GM23338 (cell line): Measurements from ENCODE around the gene CDYL2. TPM values are rescaled to one million over a fixed set of nuclear protein-coding genes. Genes with fewer than 3 reads are reported as not detected.

Experiments
- ATAC-seq: fragments of 200-7000 bp; cut with Tn5 transposase; 3 replicates; pipeline ENCODE4 v1.9.1; 2020
- DNase-seq: peaks from one replicate; pipeline ENCODE4 v3.0.0-alpha.2; 2015; ENCODE audit warnings: low spot score
- H2AFZ ChIP-seq: fragments of 200-600 bp; sonication (generic); 2 replicates; pipeline ENCODE4 v1.8.0; 2016; ENCODE audit warnings: antibody characterized with exemption, mild to moderate bottlenecking, moderate library complexity
- H3F3A ChIP-seq: fragments of 200-600 bp; sonication (generic); replicated peaks from 2 replicates; pipeline ENCODE4 v1.8.0; 2017; ENCODE audit warnings: antibody characterized with exemption, mixed run types, low read depth
- H3K27ac ChIP-seq: fragments of 200-600 bp; sonication (generic); 2 replicates; pipeline ENCODE4 v1.6.1; 2016; ENCODE audit warnings: low read depth
- H3K27me3 ChIP-seq: fragments of 200-600 bp; sonication (generic); 2 replicates; pipeline ENCODE4 v1.8.0; 2016; ENCODE audit warnings: mild to moderate bottlenecking, mixed run types, moderate library complexity; ENCODE audit not compliant: insufficient read depth
- H3K36me3 ChIP-seq: fragments of 200-600 bp; sonication (generic); 2 replicates; pipeline ENCODE4 v1.8.0; 2016; ENCODE audit warnings: mild to moderate bottlenecking; ENCODE audit not compliant: insufficient read depth
- H3K4me1 ChIP-seq: fragments of 200-600 bp; sonication (generic); 2 replicates; pipeline ENCODE4 v1.8.0; 2016; ENCODE audit warnings: mild to moderate bottlenecking, moderate library complexity; ENCODE audit not compliant: insufficient read depth
- H3K4me2 ChIP-seq: fragments of 200-600 bp; sonication (generic); 2 replicates; pipeline ENCODE4 v1.7.1; 2017; ENCODE audit warnings: mixed run types
- H3K4me3 ChIP-seq: fragments of 200-600 bp; sonication (generic); 2 replicates; pipeline ENCODE4 v1.6.1; 2016; ENCODE audit warnings: mixed run types
- H3K79me2 ChIP-seq: fragments of 200-600 bp; sonication (generic); replicated peaks from 2 replicates; pipeline ENCODE4 v1.8.0; 2017; ENCODE audit warnings: mild to moderate bottlenecking; ENCODE audit not compliant: insufficient read depth
- H3K9me2 ChIP-seq: fragments of 200-600 bp; sonication (generic); 2 replicates; pipeline ENCODE4 v1.8.0; 2017; ENCODE audit not compliant: insufficient read depth
- H4K20me1 ChIP-seq: fragments of 200-600 bp; sonication (generic); replicated peaks from 2 replicates; pipeline ENCODE4 v1.8.0; 2017; ENCODE audit warnings: mild to moderate bottlenecking; ENCODE audit not compliant: insufficient read depth
- H3K27ac Mint-ChIP-seq: 2 replicates; pipeline ENCODE4 v1.8.0; 2020; ENCODE audit warnings: inconsistent platforms, mild to moderate bottlenecking, moderate library complexity, mixed read lengths
- H3K27me3 Mint-ChIP-seq: 3 replicates; pipeline ENCODE4 v1.8.0; 2022; ENCODE audit warnings: low read depth, mild to moderate bottlenecking, moderate library complexity, mixed read lengths, inconsistent platforms; ENCODE audit not compliant: insufficient read depth, poor library complexity
- H3K36me3 Mint-ChIP-seq: 3 replicates; pipeline ENCODE4 v1.8.0; 2021; ENCODE audit warnings: low read depth, mild to moderate bottlenecking, inconsistent platforms, moderate library complexity, mixed read lengths
- H3K4me1 Mint-ChIP-seq: 3 replicates; pipeline ENCODE4 v1.8.0; 2020; ENCODE audit warnings: mild to moderate bottlenecking, inconsistent platforms, mixed read lengths
- H3K4me3 Mint-ChIP-seq: 3 replicates; pipeline ENCODE4 v1.8.0; 2021; ENCODE audit warnings: moderate library complexity, mild to moderate bottlenecking, inconsistent platforms, mixed read lengths
- H3K9me3 Mint-ChIP-seq: 3 replicates; pipeline ENCODE4 v1.8.0; 2020; ENCODE audit warnings: moderate library complexity, mild to moderate bottlenecking, inconsistent platforms, mixed read lengths
- ETS1 ChIP-seq: IDR thresholded peaks from 2 replicates; pipeline ENCODE4 v1.6.1; 2016; ENCODE audit warnings: antibody characterized with exemption
- EZH2 ChIP-seq: fragments of 200-600 bp; sonication (generic); IDR thresholded peaks from one replicate; pipeline ENCODE4 v1.8.0; 2017; ENCODE audit warnings: antibody characterized with exemption, mild to moderate bottlenecking, low read depth; ENCODE audit not compliant: unreplicated experiment
- JUNB ChIP-seq: IDR thresholded peaks from one replicate; pipeline ENCODE4 v1.6.1; 2016; ENCODE audit warnings: antibody characterized with exemption; ENCODE audit not compliant: unreplicated experiment
- NANOG ChIP-seq: IDR thresholded peaks from 2 replicates; pipeline ENCODE4 v1.6.1; 2016; ENCODE audit warnings: antibody characterized with exemption, borderline replicate concordance
- POLR2AphosphoS5 ChIP-seq: IDR thresholded peaks from 2 replicates; pipeline ENCODE4 v1.6.1; 2016; ENCODE audit warnings: antibody characterized with exemption, low read depth
- STAT1 ChIP-seq: IDR thresholded peaks from one replicate; pipeline ENCODE4 v1.6.1; 2016; ENCODE audit warnings: antibody characterized with exemption; ENCODE audit not compliant: unreplicated experiment
- ZNF114 ChIP-seq: fragments of 250-450 bp; sonication (Bioruptor Pico); IDR thresholded peaks from 2 replicates; pipeline ENCODE4 v1.5.0; 2020; ENCODE audit warnings: mild to moderate bottlenecking, moderate library complexity
- ZNF462 ChIP-seq: fragments of 250-450 bp; sonication (Bioruptor Pico); IDR thresholded peaks from 2 replicates; pipeline ENCODE4 v1.5.0; 2020; ENCODE audit warnings: mild to moderate bottlenecking, moderate library complexity
- polyA plus RNA-seq: library from polyadenylated mRNA; unstranded; fragments of >200 nt; fragmentation: Nextera tagmentation; extraction: Ambion mirVana; gene quantifications from 2 replicates; pipeline ENCODE4 v1.2.1, GENCODE V29; 2016
- total RNA-seq: library from RNA; depleted of rRNA; stranded (reverse); fragments of >200 nt; shearing (Covaris generic); gene quantifications from 2 replicates; pipeline ENCODE4 v1.2.3, GENCODE V29; 2014
- TF ChIP-seq, protein P1 (sequence below), 2 experiments: fragments of 200-600 bp in 1 of 2; sonication (generic) in 1 of 2; conservative IDR thresholded peaks; 2 replicates each; pipeline versions ENCODE4 v1.5.1 to v1.6.1; 2016 to 2017; ENCODE audit warnings: antibody characterized with exemption in 2 of 2, low read depth in 2 of 2, mild to moderate bottlenecking in 2 of 2, moderate library complexity in 1 of 2
- TF ChIP-seq, protein P2 (sequence below): IDR thresholded peaks from one replicate; pipeline ENCODE4 v1.6.1; 2018; ENCODE audit warnings: antibody characterized with exemption; ENCODE audit not compliant: unreplicated experiment

CDYL2 gene
- total and polyA plus RNA-seq, 2 experiments from 2014 or later: 0.82 to 4.3 TPM

DNA sequence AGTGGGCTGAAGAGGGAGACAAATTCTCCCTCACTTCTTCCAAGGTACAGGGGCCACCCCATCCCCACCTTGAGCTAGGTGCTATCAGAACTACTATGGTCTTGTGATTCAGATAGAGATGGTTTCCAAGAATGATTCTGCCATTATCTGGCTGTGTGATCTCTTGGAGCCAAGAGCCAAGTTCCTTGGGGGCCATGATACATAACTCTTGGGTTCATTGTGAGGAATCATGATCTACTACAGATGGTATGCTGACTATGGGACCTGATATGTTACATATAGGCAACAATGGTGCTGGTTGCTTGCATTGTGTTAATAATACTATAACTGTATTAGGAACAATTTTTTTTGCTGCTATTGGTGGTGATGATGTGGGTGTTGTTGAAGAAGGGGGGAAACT is 217.9 kb downstream of the CDYL2 start (continued):
- TF ChIP-seq, protein P1, sequence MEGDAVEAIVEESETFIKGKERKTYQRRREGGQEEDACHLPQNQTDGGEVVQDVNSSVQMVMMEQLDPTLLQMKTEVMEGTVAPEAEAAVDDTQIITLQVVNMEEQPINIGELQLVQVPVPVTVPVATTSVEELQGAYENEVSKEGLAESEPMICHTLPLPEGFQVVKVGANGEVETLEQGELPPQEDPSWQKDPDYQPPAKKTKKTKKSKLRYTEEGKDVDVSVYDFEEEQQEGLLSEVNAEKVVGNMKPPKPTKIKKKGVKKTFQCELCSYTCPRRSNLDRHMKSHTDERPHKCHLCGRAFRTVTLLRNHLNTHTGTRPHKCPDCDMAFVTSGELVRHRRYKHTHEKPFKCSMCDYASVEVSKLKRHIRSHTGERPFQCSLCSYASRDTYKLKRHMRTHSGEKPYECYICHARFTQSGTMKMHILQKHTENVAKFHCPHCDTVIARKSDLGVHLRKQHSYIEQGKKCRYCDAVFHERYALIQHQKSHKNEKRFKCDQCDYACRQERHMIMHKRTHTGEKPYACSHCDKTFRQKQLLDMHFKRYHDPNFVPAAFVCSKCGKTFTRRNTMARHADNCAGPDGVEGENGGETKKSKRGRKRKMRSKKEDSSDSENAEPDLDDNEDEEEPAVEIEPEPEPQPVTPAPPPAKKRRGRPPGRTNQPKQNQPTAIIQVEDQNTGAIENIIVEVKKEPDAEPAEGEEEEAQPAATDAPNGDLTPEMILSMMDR (conservative IDR thresholded peaks at IDR 0.05; ENCODE audit: low read depth in 2 of 2): no peak
- TF ChIP-seq EZH2: no peak

DNA sequence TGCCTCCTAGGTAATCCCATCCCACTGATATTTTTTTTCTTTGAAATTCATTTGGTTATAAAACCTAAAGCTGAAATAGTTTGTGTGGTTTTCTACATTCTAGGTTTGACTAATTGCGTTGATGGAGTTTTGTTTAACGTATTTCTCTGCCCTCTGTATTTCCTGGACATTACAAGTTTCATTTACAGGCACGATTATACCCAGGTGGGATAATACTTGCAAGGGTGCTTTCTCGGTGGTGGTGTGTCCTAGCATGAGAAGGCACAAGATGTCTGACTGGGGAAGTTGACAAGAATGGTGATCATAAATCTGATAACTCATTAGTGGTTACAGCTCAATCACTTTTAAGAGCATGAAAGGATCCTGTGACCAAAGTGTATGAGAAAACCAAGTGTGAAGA is 218.6 kb downstream of the CDYL2 start:
- H3K9me2 ChIP-seq: peaks cover 6% of the 10 kb centered on the region; the same call in 1 of the 2 replicates
- Mint-ChIP-seq H3K27me3 (peaks cover 2% of the 10 kb centered on the region), H3K36me3 (peaks cover 4% of the 10 kb centered on the region; the same call in 1 of the 3 replicates), H3K4me3 (no peak overlapping the region), H3K4me1 (no peaks in the 10 kb centered on the region), H3K9me3 (peaks cover 50% of the 10 kb centered on the region), H3K27ac (no peak overlapping the region)
- no peaks in the 10 kb centered on the region for H3K27me3 ChIP-seq
- no peak for DNase-seq
- H3K4me1 ChIP-seq: no peaks in the 10 kb centered on the region
- H3K4me2 ChIP-seq: no peak overlapping the region
- H3K4me3 ChIP-seq: no peak overlapping the region
- no peaks in the 10 kb centered on the region for H3K79me2 ChIP-seq
- no peak for ATAC-seq
- H3F3A ChIP-seq: no peaks in the 10 kb centered on the region
- H4K20me1 ChIP-seq: no peaks in the 10 kb centered on the region
- H3K36me3 ChIP-seq: no peaks in the 10 kb centered on the region
- H2AFZ ChIP-seq: no peak overlapping the region
- no peak overlapping the region for H3K27ac ChIP-seq
- no peak for TF ChIP-seq ETS1
- no peak for TF ChIP-seq POLR2AphosphoS5
- no peak for TF ChIP-seq JUNB
- TF ChIP-seq ZNF114: no peak
- TF ChIP-seq ZNF462 (CRISPR knock-in tag): no peak
- no peak for TF ChIP-seq EZH2
- no peak for TF ChIP-seq NANOG
- TF ChIP-seq, protein P2, sequence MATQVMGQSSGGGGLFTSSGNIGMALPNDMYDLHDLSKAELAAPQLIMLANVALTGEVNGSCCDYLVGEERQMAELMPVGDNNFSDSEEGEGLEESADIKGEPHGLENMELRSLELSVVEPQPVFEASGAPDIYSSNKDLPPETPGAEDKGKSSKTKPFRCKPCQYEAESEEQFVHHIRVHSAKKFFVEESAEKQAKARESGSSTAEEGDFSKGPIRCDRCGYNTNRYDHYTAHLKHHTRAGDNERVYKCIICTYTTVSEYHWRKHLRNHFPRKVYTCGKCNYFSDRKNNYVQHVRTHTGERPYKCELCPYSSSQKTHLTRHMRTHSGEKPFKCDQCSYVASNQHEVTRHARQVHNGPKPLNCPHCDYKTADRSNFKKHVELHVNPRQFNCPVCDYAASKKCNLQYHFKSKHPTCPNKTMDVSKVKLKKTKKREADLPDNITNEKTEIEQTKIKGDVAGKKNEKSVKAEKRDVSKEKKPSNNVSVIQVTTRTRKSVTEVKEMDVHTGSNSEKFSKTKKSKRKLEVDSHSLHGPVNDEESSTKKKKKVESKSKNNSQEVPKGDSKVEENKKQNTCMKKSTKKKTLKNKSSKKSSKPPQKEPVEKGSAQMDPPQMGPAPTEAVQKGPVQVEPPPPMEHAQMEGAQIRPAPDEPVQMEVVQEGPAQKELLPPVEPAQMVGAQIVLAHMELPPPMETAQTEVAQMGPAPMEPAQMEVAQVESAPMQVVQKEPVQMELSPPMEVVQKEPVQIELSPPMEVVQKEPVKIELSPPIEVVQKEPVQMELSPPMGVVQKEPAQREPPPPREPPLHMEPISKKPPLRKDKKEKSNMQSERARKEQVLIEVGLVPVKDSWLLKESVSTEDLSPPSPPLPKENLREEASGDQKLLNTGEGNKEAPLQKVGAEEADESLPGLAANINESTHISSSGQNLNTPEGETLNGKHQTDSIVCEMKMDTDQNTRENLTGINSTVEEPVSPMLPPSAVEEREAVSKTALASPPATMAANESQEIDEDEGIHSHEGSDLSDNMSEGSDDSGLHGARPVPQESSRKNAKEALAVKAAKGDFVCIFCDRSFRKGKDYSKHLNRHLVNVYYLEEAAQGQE: no peak
- TF ChIP-seq STAT1: no peak
- TF ChIP-seq, protein P1 (conservative IDR thresholded peaks at IDR 0.05; ENCODE audit: low read depth in 2 of 2): no peak
